HepG2 (cell line): ENCODE data around the gene TFPI. TPM values are rescaled to one million over a fixed set of nuclear protein-coding genes. Genes with fewer than 3 reads are reported as not detected.

Experiments
- ATAC-seq: fragments of 200-7000 bp; cut with Tn5 transposase; 3 replicates; pipeline ENCODE4 v1.9.1; 2020; ENCODE audit warnings: mild to moderate bottlenecking, moderate library complexity
- BruUV-seq: library from RNA; stranded (reverse); fragments of 400-500 nt; replicated peaks from 2 replicates; lab custom pipeline; 2021; lab: Mats Ljungman, UMichigan
- CTCF ChIA-PET: fragments of 300-600 bp; formaldehyde crosslinking; extraction: SDS; loops from one replicate; lab custom pipeline; 2021; ENCODE audit warnings: low total read pairs, inconsistent platforms, low intra/inter-chr PET ratio; lab: Yijun Ruan, JAX
- POLR2A ChIA-PET: fragments of 350-600 bp; sonication (Branson Sonifier 250); formaldehyde crosslinking; loops from one replicate; lab custom pipeline; 2020; ENCODE audit warnings: antibody characterized with exemption, inconsistent platforms; lab: Yijun Ruan, JAX
- DNase-seq: peaks from one replicate; pipeline ENCODE4 v3.0.0-alpha.2; 2015; ENCODE audit warnings: low spot score
- FAIRE-seq: peaks from 3 replicates; lab custom pipeline; 2011; peaks lifted over from hg19 to GRCh38; lab: Jason Lieb, UNC
- H2AFZ ChIP-seq: one replicate; pipeline ENCODE4 v1.6.1; 2011; ENCODE audit warnings: low read length, inconsistent platforms
- H3K27ac ChIP-seq: fragments of 300-600 bp; 3 replicates; pipeline ENCODE4 v1.8.0; 2011; ENCODE audit warnings: mixed run types, mild to moderate bottlenecking, mixed read lengths, low read length, inconsistent platforms; ENCODE audit not compliant: insufficient read depth; ENCODE audit errors: extremely low read length
- H3K27me3 ChIP-seq, 2 experiments: fragments of 200-600 bp in 1 of 2; 2 replicates in 1 of 2; 3 replicates in 1 of 2; pipeline versions ENCODE4 v1.6.0 to v1.8.0; 2011; ENCODE audit warnings: low read length in 2 of 2, mild to moderate bottlenecking in 2 of 2, moderate library complexity in 2 of 2, inconsistent platforms in 1 of 2; ENCODE audit not compliant: insufficient read depth in 2 of 2, control insufficient read depth in 1 of 2
- H3K36me3 ChIP-seq, 2 experiments: fragments of 200-600 bp in 1 of 2; replicated peaks in 1 of 2; 2 replicates in 1 of 2; 3 replicates in 1 of 2; pipeline versions ENCODE4 v1.5.1 to v1.8.0; 2011; ENCODE audit warnings: low read length in 2 of 2, inconsistent platforms in 1 of 2; ENCODE audit not compliant: insufficient read depth in 2 of 2, control insufficient read depth in 1 of 2
- H3K4me1 ChIP-seq: 2 replicates; pipeline ENCODE4 v1.5.1; 2012; ENCODE audit warnings: low read length, inconsistent platforms; ENCODE audit not compliant: insufficient read depth
- H3K4me2 ChIP-seq: 2 replicates; pipeline ENCODE4 v1.6.0; 2011; ENCODE audit warnings: low read depth, low read length, inconsistent platforms
- H3K4me3 ChIP-seq, 3 experiments: fragments of 200-600 bp in 1 of 3; sonication (generic), shearing (Covaris generic) in 1 of 3; replicated peaks in 1 of 3; 2 replicates each; pipeline ENCODE4 v1.5.1; 2011 to 2016; ENCODE audit warnings: low read length in 3 of 3, inconsistent platforms in 2 of 3, low read depth in 2 of 3, mild to moderate bottlenecking in 2 of 3, control low read depth in 1 of 3, mixed read lengths in 1 of 3; ENCODE audit not compliant: insufficient read depth in 1 of 3
- H3K79me2 ChIP-seq: one replicate; pipeline ENCODE4 v1.6.1; 2011; ENCODE audit warnings: low read length, inconsistent platforms; ENCODE audit not compliant: insufficient read depth
- H3K9ac ChIP-seq: 2 replicates; pipeline ENCODE4 v1.6.0; 2011; ENCODE audit warnings: mild to moderate bottlenecking, low read depth, low read length, inconsistent platforms; ENCODE audit not compliant: insufficient read depth
- H3K9me3 ChIP-seq: 2 replicates; pipeline ENCODE4 v1.5.1; 2012; ENCODE audit warnings: mild to moderate bottlenecking, low read length
- H4K20me1 ChIP-seq: 2 replicates; pipeline ENCODE4 v1.6.0; 2011; ENCODE audit warnings: inconsistent platforms, mild to moderate bottlenecking, low read length, moderate library complexity; ENCODE audit not compliant: insufficient read depth
- GFI1 ChIP-seq: sonication (generic); formaldehyde crosslinking; IDR thresholded peaks from 2 replicates; pipeline ENCODE4 v1.5.0; 2020; ENCODE audit warnings: missing genetic modification reagents, mild to moderate bottlenecking, borderline replicate concordance
- NCOA2 ChIP-seq: sonication (generic); formaldehyde crosslinking; IDR thresholded peaks from 2 replicates; pipeline ENCODE4 v1.8.0; 2022; ENCODE audit warnings: inconsistent platforms
- POLR2AphosphoS5 ChIP-seq: IDR thresholded peaks from 2 replicates; pipeline ENCODE4 v1.6.1; 2012; ENCODE audit warnings: low read depth, low read length
- SSRP1 ChIP-seq: IDR thresholded peaks from 2 replicates; pipeline ENCODE4 v1.6.1; 2016; ENCODE audit warnings: control low read depth
- TOPORS ChIP-seq: sonication (generic); formaldehyde crosslinking; IDR thresholded peaks from 2 replicates; pipeline ENCODE4 v1.8.0; 2023; ENCODE audit warnings: mild to moderate bottlenecking, missing genetic modification reagents
- YEATS4 ChIP-seq: sonication (generic); formaldehyde crosslinking; IDR thresholded peaks from 2 replicates; pipeline ENCODE4 v1.4.0; 2020; ENCODE audit warnings: missing genetic modification reagents, borderline replicate concordance
- ZNF333 ChIP-seq: sonication (generic); formaldehyde crosslinking; IDR thresholded peaks from 2 replicates; pipeline ENCODE4 v1.4.0; 2020; ENCODE audit warnings: mild to moderate bottlenecking, missing genetic modification reagents, borderline replicate concordance
- WGBS: methylation state at CpG from one replicate; pipeline ENCODE4 v1.1.6; 2017; ENCODE audit warnings: low lambda C conversion rate; 5-methylcytosine and 5-hydroxymethylcytosine counted together
- in situ Hi-C: cut with HindIII; loops from 2 replicates; pipeline ENCODE4 v1.10.0; 2017; ENCODE audit warnings: low pct_unique_long_range_greater_than_20kb; ENCODE audit not compliant: extremely low pct_ligation_motif_present
- intact Hi-C: fragments of 100-400 bp; cut with micrococcal nuclease; formaldehyde crosslinking; loops from one replicate; pipeline ENCODE4 v1.10.0; 2022; ENCODE audit not compliant: unreplicated experiment
- polyA plus RNA-seq, 8 experiments: library from polyadenylated mRNA; depleted of rRNA in 3 of 8; stranded (reverse) in 7 of 8; unstranded in 1 of 8; fragments of >200 nt; fragmentation: Illumina TruSeq in 4 of 8; extraction: Trizol in 4 of 8; gene quantifications; 2 replicates each; pipeline versions ENCODE4 v1.2.1 to v1.2.3, GENCODE V29; 2011 to 2016; ENCODE audit warnings: low read depth in 4 of 8, missing spikeins in 1 of 8, mixed read lengths in 1 of 8; ENCODE audit not compliant: insufficient read depth in 1 of 8
- total RNA-seq, 5 experiments: library from RNA; depleted of rRNA; stranded (reverse); fragments of >200 nt; fragmentation: Illumina TruSeq; extraction: Trizol; gene quantifications; 2 replicates each; pipeline ENCODE4 v1.2.3, GENCODE V29; 2016; ENCODE audit warnings: low read depth in 1 of 5
- TF ChIP-seq, protein P1 (sequence below): IDR thresholded peaks from 2 replicates; pipeline ENCODE4 v1.6.1; 2016; ENCODE audit warnings: control low read depth
- TF ChIP-seq, protein P2 (sequence below): sonication (generic); formaldehyde crosslinking; IDR thresholded peaks from 2 replicates; pipeline ENCODE4 v1.5.1; 2020; ENCODE audit warnings: missing genetic modification reagents, mild to moderate bottlenecking, borderline replicate concordance
- TF ChIP-seq, protein P3 (sequence below): sonication (generic); formaldehyde crosslinking; IDR thresholded peaks from 2 replicates; pipeline ENCODE4 v1.8.0; 2022; ENCODE audit warnings: missing genetic modification reagents, low read depth, mild to moderate bottlenecking, borderline replicate concordance
- TF ChIP-seq, protein P4 (sequence below): sonication (generic); formaldehyde crosslinking; IDR thresholded peaks from 2 replicates; pipeline ENCODE4 v1.8.0; 2022; ENCODE audit warnings: mild to moderate bottlenecking, missing genetic modification reagents, moderate library complexity

The TFPI gene
- total and polyA plus RNA-seq, 2 of the 13 experiments (the other 11 are each of a cell fraction or from before 2014, with no cell fraction given) = 301 to 436 TPM

DNA sequence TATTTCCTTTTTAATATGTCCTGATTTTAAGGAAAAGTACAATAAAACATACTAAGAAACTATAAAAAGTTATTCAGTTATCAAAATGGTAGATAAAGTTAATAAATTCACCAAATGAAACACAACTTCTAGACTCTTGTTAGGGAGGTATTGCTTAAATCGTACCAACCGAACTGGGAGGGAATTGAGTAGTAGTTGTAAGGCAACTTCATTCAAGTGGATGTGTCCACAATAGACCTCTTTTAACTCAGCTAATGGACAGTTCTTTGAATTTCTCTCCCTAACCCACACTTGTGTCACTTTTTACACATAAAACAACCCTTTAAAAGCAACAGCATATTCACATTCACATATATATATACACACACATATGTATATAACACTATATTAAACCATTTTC lies 57.1 kb downstream of the TFPI start:
- TF ChIP-seq, protein P1, sequence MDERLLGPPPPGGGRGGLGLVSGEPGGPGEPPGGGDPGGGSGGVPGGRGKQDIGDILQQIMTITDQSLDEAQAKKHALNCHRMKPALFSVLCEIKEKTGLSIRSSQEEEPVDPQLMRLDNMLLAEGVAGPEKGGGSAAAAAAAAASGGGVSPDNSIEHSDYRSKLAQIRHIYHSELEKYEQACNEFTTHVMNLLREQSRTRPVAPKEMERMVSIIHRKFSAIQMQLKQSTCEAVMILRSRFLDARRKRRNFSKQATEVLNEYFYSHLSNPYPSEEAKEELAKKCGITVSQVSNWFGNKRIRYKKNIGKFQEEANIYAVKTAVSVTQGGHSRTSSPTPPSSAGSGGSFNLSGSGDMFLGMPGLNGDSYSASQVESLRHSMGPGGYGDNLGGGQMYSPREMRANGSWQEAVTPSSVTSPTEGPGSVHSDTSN = no peak
- TF ChIP-seq, protein P2, sequence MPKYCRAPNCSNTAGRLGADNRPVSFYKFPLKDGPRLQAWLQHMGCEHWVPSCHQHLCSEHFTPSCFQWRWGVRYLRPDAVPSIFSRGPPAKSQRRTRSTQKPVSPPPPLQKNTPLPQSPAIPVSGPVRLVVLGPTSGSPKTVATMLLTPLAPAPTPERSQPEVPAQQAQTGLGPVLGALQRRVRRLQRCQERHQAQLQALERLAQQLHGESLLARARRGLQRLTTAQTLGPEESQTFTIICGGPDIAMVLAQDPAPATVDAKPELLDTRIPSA (CRISPR knock-in tag) = no peak
- 0 out of 2 replicates have a peak, but pooled peaks have one; percentile 12 for TF ChIP-seq YEATS4 (CRISPR knock-in tag)
- no peak for TF ChIP-seq TOPORS (CRISPR knock-in tag)
- TF ChIP-seq NCOA2 (CRISPR knock-in tag) = no peak
- peaks cover 16% of the 10 kb centered on the region for H3K4me1 ChIP-seq
- BruUV-seq = no TSS peak
- ChIA-PET CTCF (interaction anchor here (1.8 to 7.2 kb wide), 2 partner anchors 84 to 346 kb away, joined by 8 to 258 read pairs; no protein-coding TSS in a partner anchor), POLR2A (no interaction called here)
- intact Hi-C loops (no loop called here), in situ Hi-C loops (no loop called here)
- no peaks in the 10 kb centered on the region for H3K27me3 ChIP-seq
- peaks cover 29% of the 10 kb centered on the region for H3K79me2 ChIP-seq
- 95% methylated on average over 2 of the region's 2 CpGs for WGBS
- H3K4me3 ChIP-seq = no peak overlapping the region
- 0 out of 2 replicates have a peak, but pooled peaks cover 14% of the 10 kb centered on the region for H3K9me3 ChIP-seq
- no peak overlapping the region for H3K4me2 ChIP-seq
- no peak for DNase-seq
- no peak overlapping the region for H3K27ac ChIP-seq
- no peak for ATAC-seq
- peaks cover 28% of the 10 kb centered on the region for H4K20me1 ChIP-seq
- H3K9ac ChIP-seq = no peak overlapping the region
- H2AFZ ChIP-seq = no peak overlapping the region
- peaks cover 31 to 68% of the 10 kb centered on the region in 2 experiments for H3K36me3 ChIP-seq
- FAIRE-seq = no peak

DNA sequence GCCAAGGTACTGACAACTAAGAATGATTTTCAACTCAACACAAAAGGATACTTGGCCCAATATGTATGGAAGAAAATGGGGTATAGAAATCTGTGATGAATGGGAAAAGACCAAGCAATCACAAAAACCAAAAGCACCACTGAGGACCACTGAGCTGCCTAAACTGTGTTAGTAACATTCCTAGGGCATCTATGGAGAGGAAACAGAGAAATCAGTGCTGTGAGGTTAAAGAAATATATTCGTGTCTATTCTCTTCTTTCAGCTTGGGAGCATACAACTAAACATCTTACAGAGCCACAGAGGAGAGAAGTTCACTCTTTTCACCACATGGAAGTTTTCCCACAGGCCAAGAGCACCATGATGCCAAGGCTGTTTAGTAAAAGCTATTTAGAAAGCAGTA lies 58.9 kb downstream of the TFPI start:
- DNase-seq (no peak), ATAC-seq (no peak), FAIRE-seq (no peak)
- POLR2A ChIA-PET = no interaction called here
- intact Hi-C loops = no loop called here
- Histone ChIP-seq H3K79me2 (peaks cover 20% of the 10 kb centered on the region), H3K27me3 (no peaks in the 10 kb centered on the region), H3K36me3 (peaks cover 31 to 70% of the 10 kb centered on the region in 2 experiments), H3K4me3 (no peak overlapping the region), H3K9ac (no peak overlapping the region), H3K4me1 (no peaks in the 10 kb centered on the region), H4K20me1 (peaks cover 25% of the 10 kb centered on the region), H3K27ac (no peak overlapping the region), H3K9me3 (0 out of 2 replicates have a peak, but pooled peaks cover 14% of the 10 kb centered on the region), H3K4me2 (no peak overlapping the region), H2AFZ (no peak overlapping the region)
- CTCF ChIA-PET = interaction anchor here (7.2 kb wide), 1 partner anchor 86 kb away, joined by 258 read pairs; no protein-coding TSS in a partner anchor
- in situ Hi-C loops = no loop called here
- WGBS = 86% methylated on average over 1 of the region's 1 CpG
- TF ChIP-seq ZNF333 (CRISPR knock-in tag) = no peak
- TF ChIP-seq GFI1 = no peak
- TF ChIP-seq, protein P3, sequence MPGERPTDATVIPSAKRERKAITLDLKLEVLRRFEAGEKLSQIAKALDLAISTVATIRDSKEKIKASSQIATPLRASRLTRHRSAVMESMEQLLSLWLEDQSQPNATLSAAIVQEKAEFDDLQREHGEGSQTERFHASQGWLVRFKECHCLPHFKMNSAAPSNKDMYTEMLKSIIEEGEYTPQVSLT (CRISPR knock-in tag) = no peak
- TF ChIP-seq SSRP1 (CRISPR knock-in tag) = no peak
- TF ChIP-seq, protein P4, sequence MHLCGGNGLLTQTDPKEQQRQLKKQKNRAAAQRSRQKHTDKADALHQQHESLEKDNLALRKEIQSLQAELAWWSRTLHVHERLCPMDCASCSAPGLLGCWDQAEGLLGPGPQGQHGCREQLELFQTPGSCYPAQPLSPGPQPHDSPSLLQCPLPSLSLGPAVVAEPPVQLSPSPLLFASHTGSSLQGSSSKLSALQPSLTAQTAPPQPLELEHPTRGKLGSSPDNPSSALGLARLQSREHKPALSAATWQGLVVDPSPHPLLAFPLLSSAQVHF (CRISPR knock-in tag) = no peak
- peak; percentile 37; the same call in 1 of the 2 replicates for TF ChIP-seq POLR2AphosphoS5
- BruUV-seq = no TSS peak
